GM21717 (cell line): ENCODE measurements around the gene COL1A1.

ENCODE experiments used
- ATAC-seq: cut with Tn5 transposase; IDR thresholded peaks from one replicate; pipeline ENCODE4 v1.9.1; 2021; ENCODE audit warnings: mild to moderate bottlenecking, moderate library complexity; ENCODE audit not compliant: unreplicated experiment

The COL1A1 gene

DNA sequence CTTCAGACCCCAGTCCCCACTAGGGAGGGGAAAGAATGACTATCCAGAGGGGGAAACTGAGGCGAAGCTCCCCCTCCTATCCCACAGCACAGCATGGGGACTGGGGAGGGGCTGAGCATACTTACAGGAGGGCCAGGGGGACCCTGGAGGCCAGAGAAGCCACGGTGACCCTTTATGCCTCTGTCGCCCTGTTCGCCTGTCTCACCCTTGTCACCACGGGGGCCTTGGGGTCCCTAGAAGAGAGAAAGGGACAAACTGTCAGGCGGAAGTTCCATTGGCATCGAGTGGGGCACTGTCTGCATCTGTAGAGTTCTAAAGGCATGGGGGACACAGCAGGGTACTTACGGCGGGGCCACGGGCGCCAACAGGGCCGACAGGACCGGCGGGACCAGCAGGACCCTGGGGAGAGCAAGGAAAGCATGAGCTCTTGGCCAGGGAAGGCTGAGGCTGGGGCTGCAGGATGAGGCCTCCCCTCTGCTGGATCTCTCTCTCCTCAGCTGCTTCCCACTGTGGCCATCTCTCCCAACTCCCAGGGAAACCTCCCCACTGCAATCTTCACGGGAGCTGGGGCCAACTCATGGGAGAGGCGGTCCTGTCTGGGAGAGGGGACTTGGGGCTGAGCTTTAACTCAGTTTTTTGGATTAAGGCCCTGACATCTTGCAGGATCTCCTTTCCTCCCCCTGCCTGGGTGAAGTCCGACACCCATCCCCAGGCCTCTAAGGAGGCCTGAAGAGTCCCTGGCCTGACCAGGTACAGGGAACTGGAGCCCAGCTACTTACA, 13.5 kb downstream of the COL1A1 start:
- ATAC-seq, result no peak

DNA sequence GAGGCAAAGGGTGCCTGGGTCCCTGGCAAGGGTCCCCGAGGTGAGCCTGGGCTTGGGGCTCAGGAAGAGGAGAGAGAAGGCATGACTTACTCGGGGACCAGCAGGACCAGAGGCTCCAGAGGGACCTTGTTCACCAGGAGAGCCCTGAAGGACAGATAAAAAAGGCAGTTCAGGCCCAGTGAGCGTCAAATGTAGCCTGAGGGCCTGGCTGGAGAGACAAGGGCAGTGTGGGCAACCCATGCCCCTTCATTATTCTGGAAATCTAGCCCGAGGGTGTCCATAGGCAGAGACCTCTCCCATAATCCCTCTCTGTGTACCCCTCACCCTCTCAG, 14.1 kb downstream of the COL1A1 start:
- no peak for ATAC-seq

- no peak for ATAC-seq
Observed at GRCh38 chr17:50186661-50187393, 14.6 kb downstream of the COL1A1 start.

DNA sequence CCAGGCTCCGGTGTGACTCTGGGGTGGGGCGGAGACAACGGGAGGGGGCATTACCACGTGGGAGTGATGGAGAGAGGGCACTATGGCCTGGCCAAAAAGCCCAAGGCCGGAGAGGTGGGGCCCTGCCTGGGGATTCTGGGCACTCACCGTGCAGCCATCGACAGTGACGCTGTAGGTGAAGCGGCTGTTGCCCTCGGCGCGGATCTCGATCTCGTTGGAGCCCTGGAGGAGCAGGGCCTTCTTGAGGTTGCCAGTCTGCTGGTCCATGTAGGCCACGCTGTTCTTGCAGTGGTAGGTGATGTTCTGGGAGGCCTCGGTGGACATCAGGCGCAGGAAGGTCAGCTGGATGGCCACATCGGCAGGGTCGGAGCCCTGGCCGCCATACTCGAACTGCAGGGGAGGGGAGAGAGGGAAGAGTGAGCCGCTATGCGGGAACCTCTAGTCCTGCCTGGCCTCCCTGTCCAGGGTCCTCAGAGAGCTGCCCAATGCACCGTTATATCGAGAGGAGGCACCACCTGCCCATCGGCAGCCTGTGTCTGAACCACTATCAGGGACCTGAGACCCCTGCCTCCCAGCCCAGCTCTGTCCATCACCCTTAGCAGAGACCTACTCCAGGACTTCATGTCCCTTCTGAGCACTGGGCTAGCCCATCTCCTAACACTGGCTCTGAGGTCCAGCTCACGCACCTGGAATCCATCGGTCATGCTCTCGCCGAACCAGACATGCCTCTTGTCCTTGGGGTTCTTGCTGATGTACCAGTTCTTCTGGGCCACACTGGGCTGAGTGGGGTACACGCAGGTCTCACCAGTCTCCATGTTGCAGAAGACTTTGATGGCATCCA, 15.6 kb downstream of the COL1A1 start:
- no peak for ATAC-seq

DNA sequence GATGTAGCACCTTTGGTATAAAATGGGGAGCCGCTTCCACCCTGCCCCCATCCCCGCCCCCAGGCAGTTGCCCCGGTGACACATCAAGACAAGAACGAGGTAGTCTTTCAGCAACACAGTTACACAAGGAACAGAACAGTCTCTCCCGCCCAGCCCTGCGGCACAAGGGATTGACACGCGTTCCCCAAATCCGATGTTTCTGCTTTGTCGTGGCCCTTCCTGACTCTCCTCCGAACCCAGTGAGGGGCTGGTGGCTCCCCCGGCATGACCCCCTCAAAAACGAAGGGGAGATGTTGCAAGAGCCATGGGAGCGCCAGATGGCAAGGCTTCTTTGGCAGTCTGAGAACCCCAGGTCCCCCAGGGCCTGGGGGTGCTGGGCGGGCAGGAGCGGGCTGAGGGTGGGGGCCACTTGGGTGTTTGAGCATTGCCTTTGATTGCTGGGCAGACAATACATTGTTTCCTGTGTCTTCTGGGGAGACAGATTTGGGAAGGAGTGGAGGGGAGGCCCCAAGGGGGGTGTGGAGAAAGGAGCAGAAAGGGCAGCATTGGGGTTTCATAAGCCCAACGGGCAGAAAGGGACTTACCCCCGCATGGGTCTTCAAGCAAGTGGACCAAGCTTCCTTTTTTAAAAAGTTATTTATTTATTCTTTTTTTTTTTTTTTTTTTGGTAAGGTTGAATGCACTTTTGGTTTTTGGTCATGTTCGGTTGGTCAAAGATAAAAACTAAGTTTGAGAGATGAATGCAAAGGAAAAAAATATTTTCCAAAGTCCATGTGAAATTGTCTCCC, 16.6 kb downstream of the COL1A1 start:
- ATAC-seq, result no peak

- ATAC-seq, result no peak
Observed at GRCh38 chr17:50184064-50184463, 17.4 kb downstream of the COL1A1 start.

DNA sequence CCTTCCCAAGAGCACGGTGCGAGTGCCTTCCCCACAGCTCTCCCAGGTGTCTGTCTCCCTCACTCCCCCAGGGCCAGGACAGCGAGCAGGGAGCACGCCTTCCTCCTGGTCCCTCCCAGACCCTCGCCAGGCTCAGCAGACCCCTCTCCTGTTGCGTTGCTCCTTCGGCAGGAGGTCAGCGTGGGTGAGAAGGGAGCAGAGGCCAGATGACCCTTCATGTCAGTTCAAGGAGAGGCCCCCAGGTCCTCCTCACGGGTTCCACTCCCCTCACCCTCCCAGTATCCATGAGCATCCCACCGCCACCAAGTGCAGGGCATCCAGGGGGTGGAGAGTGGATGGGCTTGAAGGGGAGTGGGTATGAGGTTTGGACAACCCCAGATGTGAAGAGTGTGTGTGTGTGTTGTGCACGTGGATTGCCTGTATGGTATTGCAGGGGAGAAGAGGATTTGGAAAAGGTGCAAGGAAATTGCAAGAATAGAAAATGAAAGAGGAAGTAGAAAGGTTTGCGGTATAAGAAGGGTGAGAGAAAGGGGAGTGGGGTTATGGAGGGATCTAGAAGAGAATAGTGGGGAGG, 17.9 kb downstream of the COL1A1 start:
- no peak for ATAC-seq

- no peak for ATAC-seq
Observed at GRCh38 chr17:50182783-50183420, 18.5 kb downstream of the COL1A1 start.

DNA sequence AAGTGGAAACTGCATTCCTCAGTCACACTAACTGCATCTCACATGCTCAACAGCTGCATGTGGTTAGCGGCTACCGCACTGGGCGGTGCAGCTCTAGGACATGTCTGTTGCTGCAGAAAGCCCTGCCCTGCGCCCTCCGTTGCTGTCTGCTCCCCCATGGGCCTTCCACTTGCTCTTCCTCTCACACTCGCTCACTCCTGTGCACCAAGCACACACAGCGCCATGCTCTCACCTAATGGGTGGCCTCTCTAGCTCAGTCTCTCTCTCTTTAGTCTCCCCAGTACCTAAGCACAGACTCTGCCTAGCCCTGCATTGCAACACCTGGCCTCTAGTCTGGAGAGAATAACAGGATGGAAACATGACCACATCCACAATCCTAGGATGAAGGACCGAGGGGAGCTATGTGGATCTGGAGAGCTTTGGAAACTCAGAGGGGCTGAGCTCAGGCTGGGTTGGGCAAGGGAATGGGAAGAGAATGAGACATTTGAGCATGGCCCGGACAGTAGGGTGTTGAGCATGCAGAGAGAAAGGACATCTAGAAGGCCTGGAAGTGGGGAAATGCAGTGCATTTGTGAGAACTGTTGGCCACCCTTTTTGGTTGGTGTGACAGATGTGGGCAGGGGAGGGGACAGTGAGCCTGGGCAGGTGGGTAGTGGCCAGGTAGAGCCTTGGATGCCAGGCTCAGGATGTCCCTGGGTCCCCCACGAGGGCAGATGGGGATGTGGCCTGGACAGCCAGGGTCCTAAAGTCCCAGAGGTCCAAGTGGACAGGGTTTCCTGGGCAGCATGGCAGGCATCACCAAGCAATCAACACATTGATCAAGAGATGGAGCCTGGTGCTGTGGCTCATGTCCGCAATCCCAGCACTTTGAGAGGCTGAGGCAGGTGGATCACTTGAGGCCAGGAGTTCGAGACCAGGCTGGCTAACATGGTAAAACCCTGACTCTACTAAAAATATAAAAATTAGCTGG, 19.6 kb downstream of the COL1A1 start:
- no peak for ATAC-seq

GRCh38 chr17:50181144-50181543, 20.3 kb downstream of the COL1A1 start:
- ATAC-seq, result no peak

GRCh38 chr17:50180620-50181019, 20.8 kb downstream of the COL1A1 start:
- ATAC-seq, result no peak

DNA sequence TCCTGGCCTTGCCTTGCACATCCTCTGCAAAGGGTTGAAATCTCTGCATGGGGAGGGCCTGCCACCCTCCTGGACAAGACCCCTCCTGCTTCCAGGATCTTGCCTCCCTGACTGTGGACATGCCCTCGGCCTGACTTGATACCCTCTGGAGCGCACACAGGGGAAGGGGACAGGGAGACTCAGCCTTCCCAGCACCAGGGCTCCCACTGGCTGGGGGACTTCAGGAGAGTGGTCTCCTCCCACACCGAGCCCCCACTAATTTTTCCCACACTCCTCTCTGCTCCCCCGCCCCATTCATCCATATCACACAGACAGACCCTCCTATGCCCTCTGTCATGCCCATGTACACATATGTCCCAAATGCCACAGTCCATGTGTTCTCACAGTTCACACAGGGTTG, 21.3 kb downstream of the COL1A1 start:
- ATAC-seq, result no peak

- no peak for ATAC-seq
Observed at GRCh38 chr17:50177983-50178834, 23.2 kb downstream of the COL1A1 start.

- no peak for ATAC-seq
Observed at GRCh38 chr17:50177476-50177875, 24.0 kb downstream of the COL1A1 start.

DNA sequence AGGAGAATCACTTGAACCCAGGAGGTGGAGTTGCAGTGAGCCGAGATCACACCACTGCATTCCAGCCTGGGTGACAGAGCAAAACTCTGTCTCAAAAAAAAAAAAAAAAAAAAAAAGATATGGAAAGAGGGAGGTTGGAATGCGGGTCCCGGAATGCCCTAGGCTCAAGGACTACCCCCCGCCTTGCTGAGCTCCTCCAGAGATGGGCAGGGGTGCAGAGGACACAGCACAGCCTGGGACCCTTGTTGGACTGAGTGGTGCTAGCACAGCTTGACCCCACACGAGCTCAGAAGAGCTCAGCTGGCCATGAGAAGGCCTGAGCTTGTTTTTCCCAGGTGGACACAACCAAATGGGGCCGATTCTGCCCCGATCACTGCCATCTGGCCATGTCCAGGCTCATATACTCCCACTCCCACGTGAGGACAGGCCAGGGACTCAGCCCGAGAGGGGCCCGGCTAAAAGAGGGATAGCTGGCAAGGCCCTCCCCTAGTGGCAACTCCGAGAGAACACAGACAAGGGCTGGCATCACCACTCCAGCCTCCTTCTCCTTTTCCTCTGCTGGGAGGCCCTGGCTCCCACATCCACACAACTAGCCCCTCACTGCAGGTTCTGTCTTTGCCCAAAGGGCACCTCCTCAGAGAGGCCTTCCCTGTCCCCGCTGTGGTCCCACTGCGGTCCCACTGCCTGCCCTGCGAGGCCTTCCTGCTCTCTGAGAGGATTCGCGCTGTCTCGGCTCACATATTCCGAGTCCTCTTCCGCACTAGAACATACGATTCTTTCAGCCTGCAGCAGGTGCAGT, 24.7 kb downstream of the COL1A1 start:
- no peak for ATAC-seq

DNA sequence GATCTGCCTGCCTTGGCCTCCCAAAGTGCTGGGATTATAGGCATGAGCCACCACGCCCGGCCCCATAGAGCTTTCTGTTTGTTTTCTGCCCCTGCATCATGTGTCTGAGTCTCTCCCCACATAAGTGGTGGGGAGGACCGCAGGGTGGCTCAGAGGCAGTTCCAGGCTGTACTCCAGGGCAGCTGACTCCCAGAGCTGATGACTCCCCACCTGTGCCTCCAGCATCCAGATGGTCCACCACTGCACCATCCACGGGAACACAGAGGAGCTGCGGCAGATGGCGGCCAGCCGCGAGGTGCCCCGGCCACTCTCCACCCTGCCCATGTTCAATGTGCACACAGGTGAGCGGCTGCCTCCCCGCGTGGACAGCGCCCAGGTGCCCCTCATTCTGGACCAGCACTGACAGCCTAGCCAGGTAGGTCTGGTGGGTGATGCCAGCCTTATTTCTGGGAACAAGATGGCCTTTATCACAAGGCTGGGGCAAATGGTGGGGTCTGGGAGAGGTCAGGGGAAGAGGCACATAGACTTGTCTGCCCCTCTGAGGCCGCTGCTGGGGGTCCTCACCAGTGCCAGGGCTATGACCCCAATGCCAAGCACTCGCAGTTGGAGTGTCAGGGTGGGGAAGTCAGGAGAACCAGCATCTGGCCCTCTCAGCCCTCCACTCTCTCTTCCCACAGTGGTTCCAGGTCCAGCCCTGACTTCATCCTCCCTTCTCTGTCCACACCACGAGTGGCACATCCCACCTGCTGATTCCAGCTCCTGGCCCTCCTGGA, 26.2 kb downstream of the COL1A1 start:
- ATAC-seq, result no peak
